ENCODE data around the gene TXNL4A.

GRCh38 chr18:80004600-80005342, 16.4 kb upstream of the TXNL4A start:
- TF ChIP-seq POLR2AphosphoS5 (IDR thresholded peaks at IDR 0.05; ENCODE audit: low read depth, low read length) (no peak), POLR2A (IDR thresholded peaks at IDR 0.05; ENCODE audit: low read depth, low read length) (no peak)
